Hematopoietic multipotent progenitor cell treated with erythropoietin and hydrocortisone succinate and interleukin-3 and kit ligand, for 4 days (in vitro differentiated cells): Measurements from ENCODE around the gene PCMTD2.
"Not testable (repeated sequence)": the region's sequence is repeated elsewhere in the genome, so short reads cannot be mapped to it uniquely, and the experiment has no call there.

Source experiments
- DNase-seq: peaks from one replicate; pipeline ENCODE4 v3.0.0-alpha.2; 2015

PCMTD2 gene

DNA sequence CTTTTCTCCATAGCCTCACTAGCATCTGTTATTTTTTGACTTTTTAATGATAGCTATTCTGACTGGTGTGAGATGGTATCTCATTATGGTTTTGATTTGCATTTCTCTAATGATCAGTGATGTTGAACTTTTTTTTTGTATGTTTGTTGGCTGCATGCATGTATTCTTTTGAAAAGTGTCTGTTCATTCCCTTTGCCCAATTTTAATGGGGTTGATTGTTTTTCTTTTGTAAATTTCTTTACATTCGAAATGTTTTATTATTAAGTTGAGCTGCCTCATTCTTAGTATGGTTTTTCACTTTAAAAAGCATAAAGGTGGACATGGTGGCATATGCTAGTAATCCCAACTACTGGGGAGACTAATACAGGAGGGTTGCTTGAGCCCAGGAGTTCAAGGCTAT is 58.2 kb downstream of the PCMTD2 start:
- not testable (repeated sequence) for DNase-seq

DNA sequence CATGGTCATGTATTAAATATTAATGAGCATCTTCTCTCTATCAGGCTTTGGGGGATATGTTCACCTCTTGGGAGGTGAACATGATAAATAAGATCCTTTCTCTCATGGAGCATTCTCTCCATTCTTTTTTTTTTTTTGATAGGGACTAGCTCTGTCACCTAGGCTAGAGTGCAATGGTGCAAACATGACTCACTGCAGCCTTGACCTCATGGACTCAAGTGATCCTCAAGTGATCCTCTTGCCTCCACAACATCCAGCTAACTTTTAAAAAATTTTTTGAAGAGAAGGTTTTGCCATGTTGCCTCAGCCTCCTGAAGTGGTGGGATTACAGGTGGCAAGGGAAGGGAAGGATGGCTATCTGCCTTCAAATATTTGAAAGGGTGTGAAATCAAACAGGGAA is 59.8 kb downstream of the PCMTD2 start:
- DNase-seq, result not testable (repeated sequence)

DNA sequence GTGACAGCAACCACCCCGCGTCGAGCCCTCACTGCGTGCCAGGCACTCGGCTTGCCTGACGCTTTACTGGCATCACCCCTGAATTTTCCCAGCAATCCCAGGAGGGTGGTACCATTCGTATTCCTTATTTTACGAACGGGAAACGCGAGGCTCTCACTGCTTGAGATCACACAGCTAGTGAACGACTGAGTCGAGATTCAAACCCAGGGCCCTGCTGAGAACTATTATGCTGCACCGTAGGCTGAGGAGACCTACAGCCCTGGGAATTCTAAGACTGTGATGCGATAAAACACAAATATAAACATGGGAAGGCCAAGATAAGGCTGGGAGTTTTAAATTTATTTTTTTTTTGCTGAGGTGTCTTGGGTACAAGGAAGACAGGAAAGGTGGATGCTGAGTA is 60.3 kb downstream of the PCMTD2 start:
- not testable (repeated sequence) for DNase-seq

GRCh38 chr20:64316415-64317083 is 61.0 kb downstream of the PCMTD2 start:
- DNase-seq, result peak; percentile 37

- not testable (repeated sequence) for DNase-seq
Observed at GRCh38 chr20:64317331-64317730, 61.8 kb downstream of the PCMTD2 start.

- DNase-seq, result not testable (repeated sequence)
Observed at GRCh38 chr20:64318056-64318455, 62.5 kb downstream of the PCMTD2 start.

DNA sequence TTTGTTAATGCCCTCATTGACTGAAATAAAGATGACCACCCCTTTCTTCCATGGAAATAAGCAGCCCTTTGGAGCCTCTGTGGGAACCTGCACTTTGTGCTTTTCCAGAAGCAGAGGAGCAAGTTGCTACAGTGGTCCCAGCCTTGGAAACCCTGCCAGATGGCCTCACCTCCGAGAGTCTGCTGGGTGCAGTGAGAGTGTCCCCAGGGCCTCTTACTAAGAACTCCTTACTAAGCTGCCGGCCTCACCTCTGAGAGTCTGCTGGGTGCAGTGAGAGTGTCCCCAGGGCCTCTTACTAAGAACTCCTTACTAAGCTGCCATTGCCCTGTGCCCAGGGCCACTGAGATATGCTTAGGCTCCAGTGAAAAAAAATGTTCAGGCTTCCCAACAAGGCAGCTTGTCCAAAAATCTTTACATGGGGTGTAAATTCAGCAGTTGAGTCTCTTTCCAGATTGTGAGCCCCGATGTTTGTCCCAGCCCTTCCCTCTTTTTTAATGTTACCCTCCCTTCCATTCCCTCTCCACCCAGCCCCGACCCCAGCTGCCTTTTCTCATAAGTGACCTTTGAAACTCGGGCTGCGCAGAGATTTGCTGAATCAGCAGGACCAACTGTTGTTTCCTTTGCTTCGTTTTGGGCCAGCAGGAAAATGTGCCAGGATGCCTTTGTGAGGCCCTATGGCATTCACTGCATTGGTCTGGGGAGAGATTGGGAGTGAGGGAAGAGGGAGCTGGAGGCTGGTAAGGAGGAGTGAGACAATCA is 66.7 kb downstream of the PCMTD2 start:
- not testable (repeated sequence) for DNase-seq
